H1 (cell line): ENCODE results near the gene ZBTB44.

ENCODE experiments used
- CEBPB ChIP-seq: IDR thresholded peaks from 2 replicates; pipeline ENCODE4 v1.6.1; 2012; ENCODE audit warnings: low read depth, low read length
- CHD1 ChIP-seq: IDR thresholded peaks from 2 replicates; pipeline ENCODE4 v1.6.1; 2012; ENCODE audit warnings: low read depth, low read length, improper control_type of control experiment
- FOSL1 ChIP-seq: IDR thresholded peaks from 2 replicates; pipeline ENCODE4 v1.6.1; 2011; ENCODE audit warnings: mild to moderate bottlenecking, low read depth, low read length, moderate library complexity; ENCODE audit not compliant: insufficient read depth
- JUN ChIP-seq: IDR thresholded peaks from 2 replicates; pipeline ENCODE4 v1.6.1; 2011; ENCODE audit warnings: low read depth, mild to moderate bottlenecking, improper control_type of control experiment, low read length
- POLR2A ChIP-seq, 2 experiments: IDR thresholded peaks; 1 replicate in 1 of 2; 2 replicates in 1 of 2; pipeline ENCODE4 v1.6.1; 2011; ENCODE audit warnings: low read depth in 2 of 2, low read length in 2 of 2, mild to moderate bottlenecking in 2 of 2; ENCODE audit errors: control extremely low read depth in 1 of 2
- POLR2AphosphoS5 ChIP-seq: IDR thresholded peaks from 2 replicates; pipeline ENCODE4 v1.6.1; 2011; ENCODE audit warnings: low read depth, low read length
- SIRT6 ChIP-seq: IDR thresholded peaks from one replicate; pipeline ENCODE4 v1.7.1; 2012; ENCODE audit warnings: low read length, inconsistent platforms
- SIX5 ChIP-seq: IDR thresholded peaks from 2 replicates; pipeline ENCODE4 v1.6.1; 2011; ENCODE audit warnings: mild to moderate bottlenecking, low read depth, low read length
- TF ChIP-seq, protein P1 (sequence below), 3 experiments: IDR thresholded peaks; 1 replicate in 2 of 3; 2 replicates in 1 of 3; pipeline versions ENCODE4 v1.5.1 to v1.6.1; 2011; ENCODE audit warnings: low read length in 3 of 3, mild to moderate bottlenecking in 3 of 3, inconsistent platforms in 2 of 3, low read depth in 1 of 3, moderate library complexity in 1 of 3; ENCODE audit not compliant: insufficient read depth in 1 of 3; ENCODE audit errors: control extremely low read depth in 1 of 3

DNA sequence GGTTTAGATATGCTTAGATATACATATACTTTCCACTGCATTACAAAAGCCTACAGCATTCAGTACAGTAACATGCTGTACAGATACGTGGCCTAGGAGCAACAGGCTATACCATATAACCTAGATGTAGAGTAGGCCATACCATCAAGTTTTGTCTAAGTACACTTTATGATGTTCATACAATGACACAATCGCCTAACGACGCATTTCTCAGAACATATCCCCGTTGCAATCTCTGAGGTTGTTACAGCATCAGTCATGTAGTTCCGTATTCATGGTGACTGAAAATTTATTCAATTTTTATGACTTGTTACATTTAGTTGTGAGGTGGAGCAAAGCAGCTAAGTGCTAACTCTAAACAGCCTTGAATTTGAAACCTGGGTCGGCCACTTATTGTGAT, 6.7 kb downstream of the ZBTB44 start:
- no peak for TF ChIP-seq POLR2A (IDR thresholded peaks at IDR 0.05; ENCODE audit: control extremely low read depth in 1 of 2, low read depth in 2 of 2, low read length in 2 of 2)
- TF ChIP-seq POLR2AphosphoS5 = no peak
- TF ChIP-seq SIX5 = no peak
- TF ChIP-seq, protein P1, sequence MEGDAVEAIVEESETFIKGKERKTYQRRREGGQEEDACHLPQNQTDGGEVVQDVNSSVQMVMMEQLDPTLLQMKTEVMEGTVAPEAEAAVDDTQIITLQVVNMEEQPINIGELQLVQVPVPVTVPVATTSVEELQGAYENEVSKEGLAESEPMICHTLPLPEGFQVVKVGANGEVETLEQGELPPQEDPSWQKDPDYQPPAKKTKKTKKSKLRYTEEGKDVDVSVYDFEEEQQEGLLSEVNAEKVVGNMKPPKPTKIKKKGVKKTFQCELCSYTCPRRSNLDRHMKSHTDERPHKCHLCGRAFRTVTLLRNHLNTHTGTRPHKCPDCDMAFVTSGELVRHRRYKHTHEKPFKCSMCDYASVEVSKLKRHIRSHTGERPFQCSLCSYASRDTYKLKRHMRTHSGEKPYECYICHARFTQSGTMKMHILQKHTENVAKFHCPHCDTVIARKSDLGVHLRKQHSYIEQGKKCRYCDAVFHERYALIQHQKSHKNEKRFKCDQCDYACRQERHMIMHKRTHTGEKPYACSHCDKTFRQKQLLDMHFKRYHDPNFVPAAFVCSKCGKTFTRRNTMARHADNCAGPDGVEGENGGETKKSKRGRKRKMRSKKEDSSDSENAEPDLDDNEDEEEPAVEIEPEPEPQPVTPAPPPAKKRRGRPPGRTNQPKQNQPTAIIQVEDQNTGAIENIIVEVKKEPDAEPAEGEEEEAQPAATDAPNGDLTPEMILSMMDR (IDR thresholded peaks at IDR 0.05; ENCODE audit: control extremely low read depth in 1 of 3, insufficient read depth in 1 of 3, low read depth in 1 of 3, low read length in 3 of 3) = no peak
- no peak for TF ChIP-seq CHD1
- TF ChIP-seq SIRT6 = no peak
- TF ChIP-seq CEBPB = no peak
- no peak for TF ChIP-seq JUN
- TF ChIP-seq FOSL1 = no peak
